Spleen (tissue), 3 donors: ENCODE measurements around the gene SPATS2.

Experiments
- POLR2A ChIP-seq, 3 donors: fragments of 450-650 bp; IDR thresholded peaks; one replicate each; pipeline ENCODE4 v1.5.1; 2017; ENCODE audit warnings: antibody characterized with exemption in 3 of 3, mild to moderate bottlenecking in 1 of 3
- POLR2AphosphoS5 ChIP-seq, 3 donors: sonication (generic); formaldehyde crosslinking; IDR thresholded peaks; one replicate each; pipeline ENCODE4 v1.5.1; 2017; ENCODE audit warnings: antibody characterized with exemption in 3 of 3

- peak in 2 of 3 donors; percentile 5 to 53 for TF ChIP-seq POLR2AphosphoS5 (IDR thresholded peaks at IDR 0.05)
- TF ChIP-seq POLR2A (IDR thresholded peaks at IDR 0.05) = no peak
These were observed 190.1 kb downstream of the SPATS2 start for GRCh38 chr12:49557187-49557916.
